NCI-H1092 treated with DMSO at 0.1 percent for 48 hours (cell line): ENCODE data around the gene KRTAP5-5.

Experiments used
- DNase-seq: peaks from one replicate; lab custom pipeline; 2025; lab: John Stamatoyannopoulos, UW

KRTAP5-5 gene

GRCh38 chr11:1679881-1680280, 50.3 kb downstream of the KRTAP5-5 start:
- DNase-seq = no peak
